B cell (primary cell): Measurements from ENCODE around the gene CHAMP1. TPM values are rescaled to one million over a fixed set of nuclear protein-coding genes. Genes with fewer than 3 reads are reported as not detected.
A peak's percentile ranks its signal among the peaks of the same experiment; 100 is the strongest.

Experiments used
- ATAC-seq: fragments of 200-7000 bp; cut with Tn5 transposase; one replicate; pipeline ENCODE4 v1.10.0; 2021; ENCODE audit warnings: low read depth, mild to moderate bottlenecking, moderate number of reproducible peaks, moderate library complexity
- CTCF ChIA-PET: fragments of 350-600 bp; sonication (Branson Sonifier 250); formaldehyde crosslinking; loops from one replicate; lab custom pipeline; 2021; ENCODE audit warnings: antibody characterized with exemption, inconsistent platforms; lab: Charles Lee
- POLR2A ChIA-PET: fragments of 350-600 bp; sonication (Branson Sonifier 250); formaldehyde crosslinking; loops from one replicate; lab custom pipeline; 2021; ENCODE audit warnings: antibody characterized with exemption; lab: Charles Lee
- DNase-seq: peaks from one replicate; pipeline ENCODE4 v3.0.0; 2013
- H2AFZ ChIP-seq: 2 replicates; pipeline ENCODE4 v1.6.1; 2012; ENCODE audit warnings: mild to moderate bottlenecking, low read depth, low read length; ENCODE audit not compliant: insufficient read depth, poor library complexity, severe bottlenecking
- H3K27ac ChIP-seq, 2 donors: 1 replicate in 1 of 2; 2 replicates in 1 of 2; pipeline ENCODE4 v1.5.1; 2012 to 2013; ENCODE audit warnings: low read length in 2 of 2, mild to moderate bottlenecking in 2 of 2, moderate library complexity in 1 of 2
- H3K27me3 ChIP-seq, 4 experiments: fragments of 200-600 bp in 1 of 4; sonication (generic) in 1 of 4; replicated peaks in 1 of 4; 1 replicate in 2 of 4; 2 replicates in 2 of 4; pipeline versions ENCODE4 v1.6.1 to v1.7.0; 2013 to 2016; ENCODE audit warnings: low read length in 3 of 4, mild to moderate bottlenecking in 2 of 4, mixed read lengths in 1 of 4, moderate library complexity in 1 of 4; ENCODE audit not compliant: insufficient read depth in 4 of 4, control insufficient read depth in 3 of 4; ENCODE audit errors: control extremely low read depth in 1 of 4
- H3K36me3 ChIP-seq, 2 experiments: replicated peaks in 1 of 2; 1 replicate in 1 of 2; 2 replicates in 1 of 2; pipeline versions ENCODE4 v1.6.1 to v1.7.1; 2013; ENCODE audit warnings: low read length in 1 of 2; ENCODE audit not compliant: insufficient read depth in 2 of 2, control insufficient read depth in 1 of 2; ENCODE audit errors: control extremely low read depth in 1 of 2, extremely low read depth in 1 of 2
- H3K4me1 ChIP-seq, 2 donors: fragments of 200-600 bp in 1 of 2; sonication (generic) in 1 of 2; 1 replicate in 1 of 2; 2 replicates in 1 of 2; pipeline versions ENCODE4 v1.5.1 to v1.6.1; 2013 to 2017; ENCODE audit warnings: low read length in 2 of 2; ENCODE audit not compliant: control insufficient read depth in 2 of 2, insufficient read depth in 2 of 2
- H3K4me2 ChIP-seq: replicated peaks from 2 replicates; pipeline ENCODE3; 2012; ENCODE audit warnings: mild to moderate bottlenecking, low read depth, low read length; ENCODE audit not compliant: poor library complexity, severe bottlenecking
- H3K4me3 ChIP-seq, 5 experiments: fragments of 200-600 bp in 1 of 5; sonication (generic) in 1 of 5; 1 replicate in 3 of 5; 2 replicates in 2 of 5; pipeline versions ENCODE4 v1.5.1 to v1.7.0; 2011 to 2016; ENCODE audit warnings: low read length in 4 of 5, mild to moderate bottlenecking in 4 of 5, low read depth in 2 of 5, control low read depth in 1 of 5, moderate library complexity in 1 of 5; ENCODE audit not compliant: insufficient read depth in 1 of 5; ENCODE audit errors: control extremely low read depth in 1 of 5, extremely low read depth in 1 of 5
- H3K79me2 ChIP-seq: fragments of 200-600 bp; sonication (generic); one replicate; pipeline ENCODE4 v1.6.0; 2016; ENCODE audit warnings: low read length; ENCODE audit not compliant: control insufficient read depth, insufficient read depth
- H3K9ac ChIP-seq: fragments of 200-600 bp; sonication (generic); 2 replicates; pipeline ENCODE4 v1.6.1; 2017; ENCODE audit warnings: mild to moderate bottlenecking, low read length, moderate library complexity
- H3K9me3 ChIP-seq, 3 donors: one replicate each; pipeline versions ENCODE4 v1.6.1 to v1.7.1; 2013; ENCODE audit warnings: low read length in 2 of 3; ENCODE audit not compliant: control insufficient read depth in 2 of 3, insufficient read depth in 1 of 3; ENCODE audit errors: control extremely low read depth in 1 of 3
- H4K20me1 ChIP-seq: 2 replicates; pipeline ENCODE4 v1.6.0; 2012; ENCODE audit warnings: mild to moderate bottlenecking, low read length; ENCODE audit not compliant: insufficient read depth, control insufficient read depth, poor library complexity, severe bottlenecking
- H3K27ac Mint-ChIP-seq: one replicate; pipeline ENCODE4 v1.8.0; 2021; ENCODE audit warnings: mixed read lengths
- H3K27me3 Mint-ChIP-seq: one replicate; pipeline ENCODE4 v1.8.0; 2021; ENCODE audit warnings: mixed read lengths
- H3K4me1 Mint-ChIP-seq: one replicate; pipeline ENCODE4 v1.8.0; 2021; ENCODE audit warnings: mixed read lengths
- H3K4me3 Mint-ChIP-seq: one replicate; pipeline ENCODE4 v1.8.0; 2021; ENCODE audit warnings: mixed read lengths
- H3K9me3 Mint-ChIP-seq: one replicate; pipeline ENCODE4 v1.8.0; 2022; ENCODE audit warnings: mixed read lengths; ENCODE audit not compliant: insufficient read depth
- CTCF ChIP-seq: fragments of 200-600 bp; IDR thresholded peaks from one replicate; pipeline ENCODE4 v1.8.0; 2022; ENCODE audit warnings: antibody characterized with exemption, mild to moderate bottlenecking
- EZH2 ChIP-seq: IDR thresholded peaks from 2 replicates; pipeline ENCODE4 v1.6.1; 2012; ENCODE audit warnings: borderline replicate concordance, low read depth, mild to moderate bottlenecking, moderate library complexity, low read length; ENCODE audit not compliant: insufficient read depth, poor library complexity, severe bottlenecking
- WGBS: methylation state at CpG from one replicate; pipeline ENCODE4 v1.1.5; 2013; ENCODE audit warnings: missing lambda C conversion rate; ENCODE audit not compliant: insufficient coverage; 5-methylcytosine and 5-hydroxymethylcytosine counted together
- intact Hi-C: fragments of 100-400 bp; cut with micrococcal nuclease; formaldehyde crosslinking; loops from one replicate; pipeline ENCODE4 v1.10.0; 2022
- polyA plus RNA-seq: library from polyadenylated mRNA; depleted of rRNA; stranded (reverse); fragments of >200 nt; gene quantifications from 2 replicates; pipeline ENCODE4 v1.2.3, GENCODE V29; 2012
- total RNA-seq, 2 donors: library from RNA; stranded (reverse); fragments of 120-200 nt in 1 of 2; gene quantifications; 1 replicate in 1 of 2; 2 replicates in 1 of 2; pipeline versions ENCODE4 v1.2.3 to v1.2.4, GENCODE V29; 2013 to 2022

Gene CHAMP1
- total and polyA plus RNA-seq, 2 donors (not counting 1 experiment from before 2014, with no cell fraction given) = 14.5 to 34.7 TPM

DNA sequence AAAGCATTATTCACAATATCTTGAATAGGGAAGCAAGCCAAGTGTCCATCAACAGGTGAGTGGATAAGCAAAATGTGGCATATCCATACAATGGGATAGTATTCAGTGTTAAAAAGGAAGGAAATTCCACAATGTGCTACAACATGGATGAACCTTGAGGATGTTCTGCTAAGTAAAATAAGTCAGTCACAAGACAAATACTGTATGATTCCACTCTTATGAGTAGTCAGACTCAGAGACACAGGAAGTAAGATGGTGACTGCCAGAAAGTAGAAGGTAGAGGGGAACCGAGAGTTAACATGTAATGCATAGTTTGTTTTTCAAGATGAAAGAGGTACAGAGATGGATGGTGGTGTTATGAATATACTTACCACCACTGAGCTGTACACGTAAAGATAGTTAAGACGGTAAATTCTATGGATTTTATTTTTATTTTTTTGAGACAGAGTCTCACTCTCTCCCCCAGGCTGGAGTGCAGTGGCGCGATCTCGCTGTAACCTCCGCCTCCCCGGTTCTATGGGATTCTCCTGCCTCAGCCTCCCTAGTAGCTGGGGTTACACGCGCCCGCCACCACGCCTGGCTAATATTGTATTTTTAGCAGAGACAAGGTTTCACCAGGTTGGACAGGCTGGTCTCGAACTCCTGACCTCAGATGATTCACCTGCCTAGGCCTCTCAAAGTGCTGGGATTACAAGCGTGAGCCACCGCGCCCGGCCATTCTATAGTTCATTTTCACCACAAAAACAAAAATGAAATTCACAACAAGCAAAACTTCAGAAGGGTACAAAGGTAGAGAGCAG is 1.0 kb upstream of the CHAMP1 start:
- H3K4me1 Mint-ChIP-seq = peaks cover 39% of the 10 kb centered on the region
- H3K27me3 ChIP-seq = no peaks in the 10 kb centered on the region
- no peaks in the 10 kb centered on the region for H3K36me3 ChIP-seq
- intact Hi-C loops = no loop called here
- H3K4me2 ChIP-seq = peak overlapping the region; percentile 80
- H3K9ac ChIP-seq = peak overlapping the region; percentile 77
- ATAC-seq = no peak
- H3K9me3 Mint-ChIP-seq = no peaks in the 10 kb centered on the region
- peak overlapping the region; percentile 80 to 88 for H3K27ac ChIP-seq
- peaks cover 31% of the 10 kb centered on the region for H4K20me1 ChIP-seq
- peak overlapping the region; percentile 90 for H3K4me3 Mint-ChIP-seq
- H3K27me3 Mint-ChIP-seq = no peaks in the 10 kb centered on the region
- TF ChIP-seq CTCF (no peak), EZH2 (no peak)
- ChIA-PET CTCF (interaction anchor here (1.7 kb wide), 1 partner anchor 21 kb away, joined by 6 read pairs; no protein-coding TSS in a partner anchor), POLR2A (interaction anchor here (0.7 to 1.4 kb wide), 3 partner anchors 32 to 820 kb away, joined by 3 to 10 read pairs (median 3); partner anchors contain the start of gene UPF3A)
- H3K4me1 ChIP-seq = peaks cover 27% of the 10 kb centered on the region in 2 donors
- peak; percentile 46 for DNase-seq
- H3K27ac Mint-ChIP-seq = peak overlapping the region; percentile 92
- WGBS = 71% methylated on average over 8 of the region's 17 CpGs
- peaks cover 43% of the 10 kb centered on the region for H3K79me2 ChIP-seq
- H3K9me3 ChIP-seq = no peaks in the 10 kb centered on the region
- peak overlapping the region; percentile 81 for H2AFZ ChIP-seq
- H3K4me3 ChIP-seq = peak overlapping the region in 4 of 5 experiments; percentile 54 to 86 (median 72)
